Vagina (tissue), 2 donors: ENCODE results near the gene ELN. TPM values are rescaled to one million over a fixed set of nuclear protein-coding genes. Genes with fewer than 3 reads are reported as not detected.

ENCODE experiments used
- DNase-seq, 2 donors: peaks; one replicate each; pipeline ENCODE4 v3.0.0-alpha.2; 2017; ENCODE audit errors: extremely low spot score in 2 of 2
- H3K27ac ChIP-seq: fragments of 200-600 bp; sonication (generic); one replicate; pipeline ENCODE4 v1.5.1; 2019
- H3K27me3 ChIP-seq: fragments of 200-600 bp; sonication (generic); one replicate; pipeline ENCODE4 v1.5.1; 2019
- H3K36me3 ChIP-seq, 2 donors: fragments of 200-600 bp; sonication (generic); one replicate each; pipeline ENCODE4 v1.5.1; 2017 to 2019
- H3K4me1 ChIP-seq: fragments of 200-600 bp; sonication (generic); one replicate; pipeline ENCODE4 v1.5.1; 2019
- H3K4me3 ChIP-seq, 2 donors: fragments of 200-600 bp; sonication (generic); 1 replicate in 1 of 2; 2 replicates in 1 of 2; pipeline ENCODE4 v1.5.1; 2016 to 2019
- H3K9me3 ChIP-seq: fragments of 200-600 bp; sonication (generic); one replicate; pipeline ENCODE4 v1.5.1; 2019
- CTCF ChIP-seq, 3 experiments: fragments of 450-650 bp in 2 of 3; fragments of 200-600 bp in 1 of 3; sonication (generic) in 1 of 3; IDR thresholded peaks; one replicate each; pipeline ENCODE4 v1.5.1; 2017 to 2019; ENCODE audit warnings: antibody characterized with exemption in 3 of 3, mild to moderate bottlenecking in 2 of 3, moderate library complexity in 2 of 3
- POLR2A ChIP-seq, 2 donors: fragments of 450-650 bp; IDR thresholded peaks; one replicate each; pipeline ENCODE4 v1.6.1; 2017; ENCODE audit warnings: antibody characterized with exemption in 2 of 2, mild to moderate bottlenecking in 2 of 2, moderate library complexity in 2 of 2
- POLR2AphosphoS5 ChIP-seq, 2 donors: sonication (generic); formaldehyde crosslinking; IDR thresholded peaks; one replicate each; pipeline ENCODE4 v1.9.0; 2017; ENCODE audit warnings: antibody characterized with exemption in 2 of 2, mild to moderate bottlenecking in 2 of 2, low read depth in 1 of 2; ENCODE audit not compliant: insufficient read depth in 1 of 2
- intact Hi-C: fragments of 100-400 bp; cut with DNase I; formaldehyde crosslinking; loops from one replicate; pipeline ENCODE4 v1.15.1; 2023
- total RNA-seq: library from RNA; depleted of rRNA; stranded (reverse); fragments of >200 nt; gene quantifications from one replicate; pipeline ENCODE4 v1.2.3, GENCODE V29; 2016

ELN gene
- total RNA-seq, 1 donor from 2014 or later: 38.3 TPM

GRCh38 chr7:74028321-74028838 lies 407 bp downstream of the ELN start:
- Histone ChIP-seq H3K27ac (peak overlapping the region; percentile 91), H3K36me3 (no peaks in the 10 kb centered on the region), H3K4me3 (peak overlapping the region; percentile 55 to 65), H3K4me1 (peaks cover 80% of the 10 kb centered on the region), H3K27me3 (no peaks in the 10 kb centered on the region), H3K9me3 (no peaks in the 10 kb centered on the region)
- intact Hi-C loops: loop anchor here (5.0 kb wide), 1 partner anchor 36 kb away; no protein-coding TSS in a partner anchor
- TF ChIP-seq CTCF (IDR thresholded peaks at IDR 0.05): no peak
- no peak for TF ChIP-seq POLR2A (IDR thresholded peaks at IDR 0.05)
- TF ChIP-seq POLR2AphosphoS5 (IDR thresholded peaks at IDR 0.05; ENCODE audit: insufficient read depth in 1 of 2, low read depth in 1 of 2): no peak
- DNase-seq: no peak

- intact Hi-C loops: loop anchor here (5.0 kb wide), 1 partner anchor 37 kb away; no protein-coding TSS in a partner anchor
- peak overlapping the region; percentile 55 to 65 for H3K4me3 ChIP-seq
- H3K4me1 ChIP-seq: peaks cover 80% of the 10 kb centered on the region
- H3K27me3 ChIP-seq: no peaks in the 10 kb centered on the region
- H3K9me3 ChIP-seq: no peaks in the 10 kb centered on the region
- no peak for DNase-seq
- TF ChIP-seq POLR2AphosphoS5 (IDR thresholded peaks at IDR 0.05; ENCODE audit: insufficient read depth in 1 of 2, low read depth in 1 of 2): no peak
- TF ChIP-seq CTCF (IDR thresholded peaks at IDR 0.05): no peak
- no peak for TF ChIP-seq POLR2A (IDR thresholded peaks at IDR 0.05)
- no peaks in the 10 kb centered on the region for H3K36me3 ChIP-seq
- H3K27ac ChIP-seq: peak overlapping the region; percentile 91
These were observed 1.3 kb downstream of the ELN start for GRCh38 chr7:74029089-74029785.

GRCh38 chr7:74029991-74030415 lies 2.0 kb downstream of the ELN start:
- peaks cover 88% of the 10 kb centered on the region for H3K4me1 ChIP-seq
- TF ChIP-seq POLR2AphosphoS5 (IDR thresholded peaks at IDR 0.05; ENCODE audit: insufficient read depth in 1 of 2, low read depth in 1 of 2) (peak in 1 of 2 donors; percentile 61), POLR2A (IDR thresholded peaks at IDR 0.05) (no peak)
- no peaks in the 10 kb centered on the region for H3K27me3 ChIP-seq
- H3K9me3 ChIP-seq: no peaks in the 10 kb centered on the region
- H3K36me3 ChIP-seq: no peaks in the 10 kb centered on the region
- peak overlapping the region; percentile 55 to 65 for H3K4me3 ChIP-seq
- intact Hi-C loops: loop anchor here (5.0 kb wide), 1 partner anchor 38 kb away; no protein-coding TSS in a partner anchor
- H3K27ac ChIP-seq: peak overlapping the region; percentile 91
- DNase-seq: no peak

- TF ChIP-seq POLR2A (IDR thresholded peaks at IDR 0.05): no peak
- no peak for TF ChIP-seq CTCF (IDR thresholded peaks at IDR 0.05)
- TF ChIP-seq POLR2AphosphoS5 (IDR thresholded peaks at IDR 0.05; ENCODE audit: insufficient read depth in 1 of 2, low read depth in 1 of 2): no peak
- intact Hi-C loops: no loop called here
- Histone ChIP-seq H3K27ac (peak overlapping the region; percentile 91), H3K4me3 (peak overlapping the region; percentile 0 to 65), H3K27me3 (no peaks in the 10 kb centered on the region), H3K36me3 (peaks cover 0 to 5% of the 10 kb centered on the region in 2 donors), H3K4me1 (peaks cover 85% of the 10 kb centered on the region), H3K9me3 (no peaks in the 10 kb centered on the region)
- no peak for DNase-seq
These were observed 2.9 kb downstream of the ELN start for GRCh38 chr7:74030861-74031260.

GRCh38 chr7:74031403-74032190 lies 3.6 kb downstream of the ELN start:
- peak overlapping the region; percentile 91 for H3K27ac ChIP-seq
- H3K27me3 ChIP-seq: no peaks in the 10 kb centered on the region
- TF ChIP-seq CTCF (IDR thresholded peaks at IDR 0.05): no peak
- no peak for TF ChIP-seq POLR2AphosphoS5 (IDR thresholded peaks at IDR 0.05; ENCODE audit: insufficient read depth in 1 of 2, low read depth in 1 of 2)
- TF ChIP-seq POLR2A (IDR thresholded peaks at IDR 0.05): no peak
- H3K9me3 ChIP-seq: no peaks in the 10 kb centered on the region
- no peak for DNase-seq
- H3K36me3 ChIP-seq: peaks cover 0 to 10% of the 10 kb centered on the region in 2 donors
- peaks cover 78% of the 10 kb centered on the region for H3K4me1 ChIP-seq
- peak overlapping the region in 1 of 2 donors; percentile 65 for H3K4me3 ChIP-seq
- intact Hi-C loops: loop anchor here (2.0 kb wide), 1 partner anchor 137 kb away; no protein-coding TSS in a partner anchor
